Neural progenitor cell (in vitro differentiated cells): ENCODE results near the gene DOCK3.

Source experiments
- EZH2 ChIP-seq: fragments of 200-600 bp; sonication (generic); IDR thresholded peaks from 2 replicates; pipeline ENCODE4 v1.6.1; 2017; ENCODE audit warnings: antibody characterized with exemption, mild to moderate bottlenecking, moderate library complexity
- EZH2phosphoT487 ChIP-seq: fragments of 200-600 bp; sonication (generic); IDR thresholded peaks from 2 replicates; pipeline ENCODE4 v1.6.1; 2017; ENCODE audit warnings: antibody characterized with exemption
- TF ChIP-seq, protein P1 (sequence below): fragments of 200-600 bp; sonication (generic); IDR thresholded peaks from 2 replicates; pipeline ENCODE4 v1.5.1; 2017; ENCODE audit warnings: antibody characterized with exemption, mild to moderate bottlenecking

DNA sequence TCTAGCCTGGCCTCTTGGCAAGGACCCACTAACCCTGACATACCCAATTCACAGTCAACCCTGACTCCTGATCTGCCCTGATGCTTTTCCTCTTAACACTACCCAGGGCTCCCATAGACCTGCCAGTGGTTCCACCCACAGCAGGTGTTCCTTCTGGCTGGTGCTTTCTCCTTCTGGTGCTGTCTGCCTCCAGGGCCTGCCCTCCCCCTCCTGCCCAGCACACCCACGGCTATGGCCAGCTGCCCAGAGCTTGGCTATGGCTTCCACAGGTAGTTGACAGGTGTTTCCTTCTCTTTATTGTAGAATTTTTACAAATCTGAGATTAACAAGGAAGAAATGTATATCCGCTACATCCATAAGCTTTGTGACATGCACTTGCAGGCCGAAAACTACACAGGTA lies 663.9 kb downstream of the DOCK3 start:
- TF ChIP-seq EZH2 (no peak), EZH2phosphoT487 (no peak)
- TF ChIP-seq, protein P1, sequence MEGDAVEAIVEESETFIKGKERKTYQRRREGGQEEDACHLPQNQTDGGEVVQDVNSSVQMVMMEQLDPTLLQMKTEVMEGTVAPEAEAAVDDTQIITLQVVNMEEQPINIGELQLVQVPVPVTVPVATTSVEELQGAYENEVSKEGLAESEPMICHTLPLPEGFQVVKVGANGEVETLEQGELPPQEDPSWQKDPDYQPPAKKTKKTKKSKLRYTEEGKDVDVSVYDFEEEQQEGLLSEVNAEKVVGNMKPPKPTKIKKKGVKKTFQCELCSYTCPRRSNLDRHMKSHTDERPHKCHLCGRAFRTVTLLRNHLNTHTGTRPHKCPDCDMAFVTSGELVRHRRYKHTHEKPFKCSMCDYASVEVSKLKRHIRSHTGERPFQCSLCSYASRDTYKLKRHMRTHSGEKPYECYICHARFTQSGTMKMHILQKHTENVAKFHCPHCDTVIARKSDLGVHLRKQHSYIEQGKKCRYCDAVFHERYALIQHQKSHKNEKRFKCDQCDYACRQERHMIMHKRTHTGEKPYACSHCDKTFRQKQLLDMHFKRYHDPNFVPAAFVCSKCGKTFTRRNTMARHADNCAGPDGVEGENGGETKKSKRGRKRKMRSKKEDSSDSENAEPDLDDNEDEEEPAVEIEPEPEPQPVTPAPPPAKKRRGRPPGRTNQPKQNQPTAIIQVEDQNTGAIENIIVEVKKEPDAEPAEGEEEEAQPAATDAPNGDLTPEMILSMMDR, result no peak
